K562 (cell line): ENCODE data around the gene C6orf62. TPM values are rescaled to one million over a fixed set of nuclear protein-coding genes. Genes with fewer than 3 reads are reported as not detected.

Source experiments
- ATAC-seq: fragments of 200-7000 bp; cut with Tn5 transposase; 3 replicates; pipeline ENCODE4 v1.9.1; 2020; ENCODE audit warnings: moderate library complexity
- BruUV-seq: library from RNA; stranded (reverse); fragments of 400-500 nt; replicated peaks from 2 replicates; lab custom pipeline; 2021; lab: Mats Ljungman, UMichigan
- CTCF ChIA-PET: fragments of 300-600 bp; formaldehyde crosslinking; extraction: SDS; loops from one replicate; lab custom pipeline; 2021; ENCODE audit warnings: low intra/inter-chr PET ratio; lab: Yijun Ruan, JAX
- POLR2A ChIA-PET: fragments of 300-600, 350-650 bp; sonication (Branson Sonifier 250); formaldehyde crosslinking; extraction: SDS; loops from one replicate; lab custom pipeline; 2021; ENCODE audit warnings: antibody characterized with exemption, inconsistent platforms; lab: Yijun Ruan, JAX
- DNase-seq, 4 experiments: peaks; one replicate each; pipeline versions ENCODE4 v3.0.0 to v3.0.0-alpha.2; 2011 to 2018; ENCODE audit warnings: low spot score in 3 of 4, mixed read lengths in 3 of 4; ENCODE audit errors: extremely low read depth in 1 of 4
- FAIRE-seq: peaks from 2 replicates; lab custom pipeline; 2011; peaks lifted over from hg19 to GRCh38; lab: Jason Lieb, UNC
- H2AFZ ChIP-seq: 2 replicates; pipeline ENCODE4 v1.6.0; 2011; ENCODE audit warnings: low read depth, low read length, control low read depth, inconsistent platforms
- H3K27ac ChIP-seq: fragments of 200-600 bp; 3 replicates; pipeline ENCODE4 v1.8.0; 2011; ENCODE audit warnings: low read depth, mild to moderate bottlenecking, control low read depth, inconsistent platforms, low read length, moderate library complexity, mixed read lengths; ENCODE audit errors: extremely low read depth
- H3K27me3 ChIP-seq, 2 experiments: fragments of 300-600 bp in 1 of 2; 2 replicates in 1 of 2; 3 replicates in 1 of 2; pipeline versions ENCODE4 v1.6.0 to v1.8.0; 2011; ENCODE audit warnings: inconsistent platforms in 2 of 2, low read length in 2 of 2, mild to moderate bottlenecking in 1 of 2, mixed read lengths in 1 of 2, moderate library complexity in 1 of 2; ENCODE audit not compliant: control insufficient read depth in 2 of 2, insufficient read depth in 2 of 2
- H3K36me3 ChIP-seq: fragments of 300-600 bp; 3 replicates; pipeline ENCODE4 v1.8.0; 2011; ENCODE audit warnings: mild to moderate bottlenecking, low read length, inconsistent platforms; ENCODE audit not compliant: control insufficient read depth, insufficient read depth
- H3K4me1 ChIP-seq, 2 experiments: fragments of 200-600 bp in 1 of 2; replicated peaks in 1 of 2; 2 replicates in 1 of 2; 3 replicates in 1 of 2; pipeline versions ENCODE4 v1.5.1 to v1.8.0; 2011; ENCODE audit warnings: inconsistent platforms in 2 of 2, low read length in 2 of 2, mild to moderate bottlenecking in 1 of 2, mixed read lengths in 1 of 2, moderate library complexity in 1 of 2; ENCODE audit not compliant: control insufficient read depth in 2 of 2, insufficient read depth in 2 of 2
- H3K4me2 ChIP-seq: 2 replicates; pipeline ENCODE4 v1.6.1; 2011; ENCODE audit warnings: low read length, control low read depth, inconsistent platforms, mixed read lengths; ENCODE audit not compliant: insufficient read depth
- H3K4me3 ChIP-seq: fragments of 200-600 bp; sonication (generic), shearing (Covaris generic); 2 replicates; pipeline ENCODE4 v1.5.1; 2016; ENCODE audit warnings: control low read depth, inconsistent platforms
- H3K79me2 ChIP-seq: fragments of 200-600 bp; 3 replicates; pipeline ENCODE4 v1.8.0; 2011; ENCODE audit warnings: low read length, inconsistent platforms; ENCODE audit not compliant: control insufficient read depth, insufficient read depth
- H3K9ac ChIP-seq, 2 experiments: 2 replicates each; pipeline versions ENCODE4 v1.6.0 to v1.6.1; 2011; ENCODE audit warnings: low read depth in 2 of 2, low read length in 2 of 2, control low read depth in 1 of 2, inconsistent platforms in 1 of 2, mild to moderate bottlenecking in 1 of 2, mixed read lengths in 1 of 2; ENCODE audit not compliant: insufficient read depth in 1 of 2
- H3K9me1 ChIP-seq: one replicate; pipeline ENCODE4 v1.6.0; 2011; ENCODE audit warnings: inconsistent platforms, mild to moderate bottlenecking, low read length, moderate library complexity; ENCODE audit not compliant: control insufficient read depth, insufficient read depth
- H3K9me3 ChIP-seq: replicated peaks from 2 replicates; pipeline ENCODE4 v1.5.1; 2011; ENCODE audit warnings: low read depth, low read length, inconsistent platforms; ENCODE audit not compliant: control insufficient read depth, insufficient read depth
- H4K20me1 ChIP-seq: replicated peaks from 2 replicates; pipeline ENCODE4 v1.6.1; 2011; ENCODE audit warnings: low read length, inconsistent platforms, mixed read lengths; ENCODE audit not compliant: control insufficient read depth, insufficient read depth
- CTBP1 ChIP-seq: fragments of 450-650 bp; IDR thresholded peaks from 2 replicates; pipeline ENCODE4 v1.6.1; 2016; ENCODE audit warnings: borderline replicate concordance
- GATAD2A ChIP-seq: fragments of 450-650 bp; IDR thresholded peaks from 2 replicates; pipeline ENCODE4 v1.6.1; 2017
- HNRNPK ChIP-seq: fragments of 200-400 bp; formaldehyde crosslinking; IDR thresholded peaks from one replicate; pipeline ENCODE4 v1.6.1; 2018; ENCODE audit warnings: mild to moderate bottlenecking, low read depth, low read length; ENCODE audit not compliant: poor library complexity, severe bottlenecking
- JUN ChIP-seq, 2 experiments: sonication (generic) in 1 of 2; formaldehyde crosslinking in 1 of 2; IDR thresholded peaks; 2 replicates each; pipeline versions ENCODE4 v1.6.1 to v1.8.0; 2012 to 2022; ENCODE audit warnings: borderline replicate concordance in 2 of 2, mild to moderate bottlenecking in 2 of 2, improper control_type of control experiment in 1 of 2, low read depth in 1 of 2, low read length in 1 of 2, missing genetic modification reagents in 1 of 2
- KAT8 ChIP-seq: fragments of 450-650 bp; IDR thresholded peaks from 2 replicates; pipeline ENCODE4 v1.6.1; 2016; ENCODE audit warnings: low read depth, mild to moderate bottlenecking
- SRSF1 ChIP-seq: fragments of 200-400 bp; formaldehyde crosslinking; IDR thresholded peaks from 2 replicates; pipeline ENCODE4 v1.6.1; 2017; ENCODE audit warnings: mild to moderate bottlenecking, low read depth, low read length, moderate library complexity
- STAT5B ChIP-seq: fragments of 250-450 bp; sonication (Bioruptor Pico); IDR thresholded peaks from 2 replicates; pipeline ENCODE4 v1.8.0; 2021; ENCODE audit warnings: mild to moderate bottlenecking, inconsistent platforms
- ZFPM2 ChIP-seq: fragments of 250-450 bp; sonication (Bioruptor Pico); IDR thresholded peaks from 2 replicates; pipeline ENCODE4 v1.5.1; 2022; ENCODE audit warnings: mild to moderate bottlenecking
- ZNF609 ChIP-seq: sonication (generic); formaldehyde crosslinking; IDR thresholded peaks from 2 replicates; pipeline ENCODE4 v1.8.1; 2023; ENCODE audit warnings: missing genetic modification reagents, mild to moderate bottlenecking, borderline replicate concordance
- WGBS: fragments of 100-300 bp; shearing (Covaris generic); methylation state at CpG from one replicate; pipeline ENCODE4 v1.1.6; 2016; ENCODE audit warnings: low coverage, mixed read lengths; ENCODE audit not compliant: insufficient coverage; ENCODE audit errors: missing lambda C conversion rate; 5-methylcytosine and 5-hydroxymethylcytosine counted together
- in situ Hi-C: fragments of 300-500 bp; cut with MboI; formaldehyde crosslinking; loops from 4 replicates; pipeline ENCODE4 v1.15.0; 2018; ENCODE audit warnings: inconsistent platforms, mixed read lengths
- intact Hi-C: fragments of 100-400 bp; cut with micrococcal nuclease; formaldehyde crosslinking; loops from 2 replicates; pipeline ENCODE4 v1.14.2; 2022
- polyA plus RNA-seq, 8 experiments: library from polyadenylated mRNA; depleted of rRNA in 4 of 8; stranded (reverse) in 5 of 8; unstranded in 3 of 8; fragments of >200 nt; fragmentation: Nextera tagmentation in 2 of 8; fragmentation: Illumina TruSeq in 1 of 8; extraction: Ambion mirVana in 2 of 8; extraction: Trizol in 1 of 8; gene quantifications; 2 replicates each; pipeline versions ENCODE4 v1.2.1 to v1.2.3, GENCODE V29; 2011 to 2014; ENCODE audit warnings: inconsistent platforms in 1 of 8, missing spikeins in 1 of 8
- total RNA-seq, 7 experiments: library from RNA; depleted of rRNA in 6 of 7; stranded (reverse); fragments of >200 nt in 6 of 7; fragmentation: Illumina TruSeq in 2 of 7; extraction: Trizol in 2 of 7; gene quantifications; 2 replicates each; pipeline versions ENCODE4 v1.2.1 to v1.2.3, GENCODE V29; 2011 to 2021; ENCODE audit warnings: low replicate concordance in 1 of 7
- TF ChIP-seq, protein P1 (sequence below): fragments of 250-450 bp; sonication (Bioruptor Pico); IDR thresholded peaks from 2 replicates; pipeline ENCODE4 v1.8.0; 2021; ENCODE audit warnings: borderline replicate concordance, mild to moderate bottlenecking, moderate library complexity; ENCODE audit not compliant: poor library complexity, severe bottlenecking
- TF ChIP-seq, protein P2 (sequence below): fragments of 250-450 bp; sonication (Bioruptor Pico); IDR thresholded peaks from 2 replicates; pipeline ENCODE4 v1.5.0; 2021

The C6orf62 gene
- total and polyA plus RNA-seq, 9 of the 15 experiments (the other 6 are each of a cell fraction or from before 2014, with no cell fraction given) = 48.5 to 579 (median 111) TPM

DNA sequence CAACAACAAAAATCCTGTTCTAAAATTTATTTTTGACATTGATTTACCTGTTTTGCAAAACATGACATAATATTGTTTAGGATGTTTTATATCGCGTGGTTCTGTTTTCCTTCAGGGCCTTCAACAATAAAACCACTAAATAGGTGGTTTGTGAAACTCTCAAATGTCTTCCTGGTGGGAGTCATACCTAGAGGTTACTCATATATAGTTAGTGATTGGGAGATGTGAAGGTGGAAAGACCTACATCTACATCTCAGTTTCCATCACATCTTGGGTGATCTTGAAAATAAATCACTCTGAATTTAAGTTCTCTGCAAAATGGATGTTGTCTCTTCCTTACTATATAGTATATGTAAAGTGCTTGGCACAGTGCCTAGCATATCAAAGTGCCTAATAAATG is 22.9 kb downstream of the C6orf62 start:
- CTCF ChIA-PET = interaction anchor here (1.2 to 3.5 kb wide), 5 partner anchors 114 to 413 kb away, joined by 3 to 67 read pairs (median 8); no protein-coding TSS in a partner anchor
- in situ Hi-C loops (loop anchor here (5.0 kb wide), 1 partner anchor 114 kb away; no protein-coding TSS in a partner anchor), intact Hi-C loops (loop anchor here (5.0 kb wide), 1 partner anchor 376 kb away; no protein-coding TSS in a partner anchor)
- Histone ChIP-seq H3K27ac (no peak overlapping the region), H3K4me3 (no peak overlapping the region), H3K4me1 (no peaks in the 10 kb centered on the region), H3K4me2 (no peak overlapping the region), H2AFZ (no peak overlapping the region), H3K27me3 (no peaks in the 10 kb centered on the region), H3K79me2 (no peaks in the 10 kb centered on the region), H3K9ac (no peak overlapping the region), H4K20me1 (no peaks in the 10 kb centered on the region), H3K9me1 (no peaks in the 10 kb centered on the region)
- DNase-seq (no peak), ATAC-seq (no peak), FAIRE-seq (no peak)
- POLR2A ChIA-PET = no interaction called here
- WGBS = 100% methylated on average over 2 of the region's 2 CpGs
- no TSS peak for BruUV-seq
- TF ChIP-seq, protein P1, sequence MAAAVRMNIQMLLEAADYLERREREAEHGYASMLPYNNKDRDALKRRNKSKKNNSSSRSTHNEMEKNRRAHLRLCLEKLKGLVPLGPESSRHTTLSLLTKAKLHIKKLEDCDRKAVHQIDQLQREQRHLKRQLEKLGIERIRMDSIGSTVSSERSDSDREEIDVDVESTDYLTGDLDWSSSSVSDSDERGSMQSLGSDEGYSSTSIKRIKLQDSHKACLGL (CRISPR knock-in tag) = no peak
- TF ChIP-seq GATAD2A (no peak), KAT8 (no peak), HNRNPK (no peak), JUN (IDR thresholded peaks at IDR 0.05; ENCODE audit: borderline replicate concordance, low read depth, low read length) (no peak), JUN (CRISPR knock-in tag; IDR thresholded peaks at IDR 0.05; ENCODE audit: borderline replicate concordance) (no peak), ZFPM2 (CRISPR knock-in tag) (no peak), STAT5B (CRISPR knock-in tag) (no peak), SRSF1 (no peak), ZNF609 (no peak), CTBP1 (no peak)
- TF ChIP-seq, protein P2, sequence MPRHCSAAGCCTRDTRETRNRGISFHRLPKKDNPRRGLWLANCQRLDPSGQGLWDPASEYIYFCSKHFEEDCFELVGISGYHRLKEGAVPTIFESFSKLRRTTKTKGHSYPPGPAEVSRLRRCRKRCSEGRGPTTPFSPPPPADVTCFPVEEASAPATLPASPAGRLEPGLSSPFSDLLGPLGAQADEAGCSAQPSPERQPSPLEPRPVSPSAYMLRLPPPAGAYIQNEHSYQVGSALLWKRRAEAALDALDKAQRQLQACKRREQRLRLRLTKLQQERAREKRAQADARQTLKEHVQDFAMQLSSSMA (CRISPR knock-in tag) = no peak
- TF ChIP-seq, all 486 proteins: peak for 0
- Histone ChIP-seq H3K36me3 (peaks cover 21% of the 10 kb centered on the region; the same call in 2 of the 3 replicates), H3K9me3 (no peaks in the 10 kb centered on the region)
